Endometrium (tissue), 2 donors: ENCODE measurements around the gene TLE4.
A peak's percentile ranks its signal among the peaks of the same experiment; 100 is the strongest.
"Not testable (repeated sequence)": the region's sequence is repeated elsewhere in the genome, so short reads cannot be mapped to it uniquely, and the experiment has no call there.

Experiments
- FAIRE-seq: peaks from 2 replicates; lab custom pipeline; 2012; peaks lifted over from hg19 to GRCh38; lab: Jason Lieb, UNC
- donor health status: control.
- donor health status: control.

Gene TLE4

GRCh38 chr9:79571309-79572031 is at the start of gene TLE4:
Gene TLE4, plus strand, starts transcription at chr9:79571965. Its CDS starts 826 bp downstream, at chr9:79572791.
- FAIRE-seq: peak; percentile 100

- no peak for FAIRE-seq
Measured at GRCh38 chr9:79522793-79523192, 49.0 kb upstream of the TLE4 start.

GRCh38 chr9:79524266-79524665 is 47.5 kb upstream of the TLE4 start:
- no peak for FAIRE-seq

GRCh38 chr9:79526149-79526672 is 45.6 kb upstream of the TLE4 start:
- no peak for FAIRE-seq

GRCh38 chr9:79535534-79535933 is 36.2 kb upstream of the TLE4 start:
- FAIRE-seq: no peak

- FAIRE-seq: no peak
Measured at GRCh38 chr9:79537838-79538237, 33.9 kb upstream of the TLE4 start.

- FAIRE-seq: no peak
Measured at GRCh38 chr9:79542735-79543620, 28.8 kb upstream of the TLE4 start.

GRCh38 chr9:79544375-79544774 is 27.4 kb upstream of the TLE4 start:
- FAIRE-seq: not testable (repeated sequence)

GRCh38 chr9:79551586-79551985 is 20.2 kb upstream of the TLE4 start:
- no peak for FAIRE-seq

- no peak for FAIRE-seq
Measured at GRCh38 chr9:79551994-79552393, 19.8 kb upstream of the TLE4 start.

GRCh38 chr9:79555474-79556089 is 16.2 kb upstream of the TLE4 start:
- no peak for FAIRE-seq

GRCh38 chr9:79559495-79560181 is 12.1 kb upstream of the TLE4 start:
- no peak for FAIRE-seq

- FAIRE-seq: no peak
Measured at GRCh38 chr9:79562749-79563386, 8.9 kb upstream of the TLE4 start.

GRCh38 chr9:79564105-79564504 is 7.7 kb upstream of the TLE4 start:
- FAIRE-seq: no peak

GRCh38 chr9:79565245-79565644 is 6.5 kb upstream of the TLE4 start:
- no peak for FAIRE-seq

- no peak for FAIRE-seq
Measured at GRCh38 chr9:79567671-79568098, 4.1 kb upstream of the TLE4 start.

- FAIRE-seq: no peak
Measured at GRCh38 chr9:79568337-79569101, 3.2 kb upstream of the TLE4 start.

- no peak for FAIRE-seq
Measured at GRCh38 chr9:79569814-79570447, 1.8 kb upstream of the TLE4 start.

GRCh38 chr9:79570448-79571308 is 1.1 kb upstream of the TLE4 start:
- no peak for FAIRE-seq
